Jurkat, Clone E6-1 (cell line): Measurements from ENCODE around the gene INHA.

Source experiments
- DNase-seq: peaks from one replicate; pipeline ENCODE4 v3.0.0-alpha.2; 2011; ENCODE audit warnings: low read depth, low spot score
- H3K4me3 ChIP-seq: 2 replicates; pipeline ENCODE4 v1.5.1; 2011; ENCODE audit warnings: mild to moderate bottlenecking, low read length, control low read depth, moderate library complexity

INHA gene

DNA sequence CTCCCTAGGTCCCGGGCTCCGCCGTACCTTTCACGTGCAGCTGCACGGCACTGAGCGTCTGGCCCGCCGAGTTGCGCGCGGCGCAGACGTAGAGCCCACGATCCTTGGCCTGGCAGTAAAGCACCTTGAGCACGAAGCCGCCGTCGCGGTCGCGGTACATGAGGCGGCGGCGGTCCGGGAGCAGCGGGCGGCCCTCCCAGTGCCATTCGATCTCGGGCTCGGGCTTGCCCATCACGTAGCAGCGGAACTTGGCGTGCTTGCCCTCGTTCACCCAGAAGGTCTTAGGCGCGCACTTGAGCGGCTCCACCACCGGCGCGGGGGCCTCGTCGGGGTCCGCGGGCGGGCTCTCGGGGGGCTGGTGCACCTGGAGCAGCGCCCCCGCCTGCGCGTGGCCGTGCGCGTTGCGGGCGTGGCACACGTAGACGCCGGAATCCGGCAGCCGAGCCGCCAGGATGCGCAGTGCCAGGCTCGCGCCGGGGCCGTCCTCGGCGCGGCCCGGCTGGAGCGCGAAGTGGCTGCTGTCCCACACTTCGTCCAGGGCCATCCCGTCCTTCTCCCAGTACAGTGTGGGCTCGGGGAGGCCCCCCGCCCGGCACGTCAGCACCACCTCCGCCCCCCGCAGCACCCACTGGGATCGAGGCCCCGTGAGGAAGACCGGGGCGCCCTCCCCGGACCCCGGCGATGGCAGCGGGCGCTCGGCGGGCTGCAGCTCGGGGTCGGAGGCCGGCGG is 1.8 kb upstream of the INHA start:
- H3K4me3 ChIP-seq: no peak overlapping the region
- DNase-seq: no peak

DNA sequence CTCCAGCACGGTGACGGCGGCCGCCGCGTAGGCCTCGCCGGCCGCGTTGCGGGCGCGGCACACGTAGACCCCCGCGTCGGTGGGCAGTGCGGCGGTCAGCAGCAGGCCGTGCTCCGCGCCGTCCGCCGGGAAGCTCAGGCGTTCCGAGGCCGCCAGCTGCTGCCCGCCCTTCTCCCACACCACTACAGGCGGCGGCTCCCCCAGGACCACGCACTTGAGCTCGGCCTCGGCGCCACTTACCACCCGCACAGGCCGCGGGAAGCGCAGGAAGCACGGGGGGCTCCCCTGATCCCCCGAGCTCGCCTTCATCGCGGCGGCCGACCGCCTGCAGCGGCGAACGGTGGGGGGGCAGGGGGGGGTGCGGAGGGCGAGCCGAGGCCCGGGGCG is 1.2 kb upstream of the INHA start:
- DNase-seq: no peak
- no peak overlapping the region for H3K4me3 ChIP-seq

DNA sequence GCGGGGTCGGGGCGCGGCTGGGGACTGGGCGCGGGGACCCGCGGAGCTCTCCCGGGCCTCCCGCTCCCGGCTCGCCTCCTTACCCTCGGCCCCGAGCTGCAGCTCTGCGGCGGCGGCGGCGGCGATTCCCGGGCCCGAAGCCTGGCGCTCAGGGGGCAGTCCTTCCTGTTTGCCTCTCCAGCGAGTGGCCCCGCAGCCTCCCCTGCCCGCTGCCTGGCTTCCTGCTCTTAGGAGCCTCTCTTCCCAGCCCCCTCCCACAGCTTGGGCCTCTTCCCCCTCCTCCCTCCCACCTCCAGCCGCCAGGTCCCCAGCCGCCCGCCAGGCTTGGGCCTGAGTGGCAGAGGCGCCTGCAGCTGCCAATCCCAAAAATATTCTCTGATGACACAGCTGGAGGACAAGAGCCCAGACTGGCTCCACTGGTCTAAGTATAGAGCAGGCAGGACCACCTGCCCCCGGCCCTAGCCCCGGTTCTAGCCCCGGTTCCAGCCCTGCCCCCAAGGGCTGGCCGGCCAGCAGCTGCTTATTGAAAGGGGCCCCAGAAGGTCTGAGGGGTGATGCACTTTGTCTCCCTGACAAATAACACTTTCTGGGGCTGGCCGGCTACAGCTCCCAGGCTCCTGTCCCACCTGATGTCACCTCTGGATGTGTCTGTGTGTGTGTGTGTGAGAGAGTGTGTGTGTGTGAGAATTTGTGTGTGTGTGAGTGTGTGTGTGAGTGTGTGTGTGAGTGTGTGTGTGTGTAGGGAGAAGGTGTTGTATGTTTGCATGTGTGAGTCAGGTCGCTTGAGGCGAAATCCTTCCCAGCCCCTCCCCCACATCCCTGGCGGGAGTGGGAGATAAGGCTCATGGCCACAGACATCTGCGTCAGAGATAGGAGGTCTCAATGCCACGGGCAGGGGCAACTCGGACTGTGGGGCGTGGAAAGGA is 536 bp upstream of the INHA start, which contains the start of gene OBSL1:
OBSL1 (minus strand) TSS at position 229 of the 926 bp plus-strand sequence. CDS start 307 bp downstream, outside the sequence.
- DNase-seq: no peak
- no peak within 1 kb of the TSS for H3K4me3 ChIP-seq

DNA sequence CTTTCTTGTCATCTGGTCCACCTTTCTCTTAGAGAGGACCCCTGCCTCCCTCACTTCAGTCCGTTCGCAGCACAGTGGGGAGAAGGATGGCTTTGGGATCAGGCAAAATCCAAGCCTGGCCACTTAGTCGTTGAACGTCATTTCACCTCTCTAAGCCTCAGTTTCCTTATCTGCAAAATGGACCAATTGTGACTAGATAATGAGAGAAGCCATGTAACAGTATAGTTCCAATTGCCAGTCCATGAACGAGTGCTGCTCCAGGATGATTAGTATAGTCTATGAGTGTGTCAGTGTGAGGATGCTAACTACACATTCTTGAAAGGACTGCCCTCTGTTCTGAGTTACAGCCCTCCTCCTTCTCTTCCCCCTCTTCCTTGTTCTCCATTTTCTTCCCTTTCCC is 1.1 kb downstream of the INHA start:
- DNase-seq: no peak
- no peak overlapping the region for H3K4me3 ChIP-seq

DNA sequence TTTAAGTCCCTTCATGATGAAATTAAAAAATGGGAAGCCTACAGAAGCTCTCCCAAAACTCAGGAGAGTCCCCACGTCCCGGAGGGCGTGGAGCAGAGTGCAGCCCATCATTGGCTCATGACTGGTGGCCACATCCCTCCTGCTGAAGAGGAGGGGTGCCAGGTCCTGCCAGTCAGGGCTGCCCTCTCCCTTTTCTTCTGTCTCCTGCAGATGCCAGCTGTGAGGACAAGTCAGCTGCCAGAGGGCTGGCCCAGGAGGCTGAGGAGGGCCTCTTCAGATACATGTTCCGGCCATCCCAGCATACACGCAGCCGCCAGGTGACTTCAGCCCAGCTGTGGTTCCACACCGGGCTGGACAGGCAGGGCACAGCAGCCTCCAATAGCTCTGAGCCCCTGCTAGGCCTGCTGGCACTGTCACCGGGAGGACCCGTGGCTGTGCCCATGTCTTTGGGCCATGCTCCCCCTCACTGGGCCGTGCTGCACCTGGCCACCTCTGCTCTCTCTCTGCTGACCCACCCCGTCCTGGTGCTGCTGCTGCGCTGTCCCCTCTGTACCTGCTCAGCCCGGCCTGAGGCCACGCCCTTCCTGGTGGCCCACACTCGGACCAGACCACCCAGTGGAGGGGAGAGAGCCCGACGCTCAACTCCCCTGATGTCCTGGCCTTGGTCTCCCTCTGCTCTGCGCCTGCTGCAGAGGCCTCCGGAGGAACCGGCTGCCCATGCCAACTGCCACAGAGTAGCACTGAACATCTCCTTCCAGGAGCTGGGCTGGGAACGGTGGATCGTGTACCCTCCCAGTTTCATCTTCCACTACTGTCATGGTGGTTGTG is 2.6 kb downstream of the INHA start:
- H3K4me3 ChIP-seq: no peak overlapping the region
- no peak for DNase-seq

DNA sequence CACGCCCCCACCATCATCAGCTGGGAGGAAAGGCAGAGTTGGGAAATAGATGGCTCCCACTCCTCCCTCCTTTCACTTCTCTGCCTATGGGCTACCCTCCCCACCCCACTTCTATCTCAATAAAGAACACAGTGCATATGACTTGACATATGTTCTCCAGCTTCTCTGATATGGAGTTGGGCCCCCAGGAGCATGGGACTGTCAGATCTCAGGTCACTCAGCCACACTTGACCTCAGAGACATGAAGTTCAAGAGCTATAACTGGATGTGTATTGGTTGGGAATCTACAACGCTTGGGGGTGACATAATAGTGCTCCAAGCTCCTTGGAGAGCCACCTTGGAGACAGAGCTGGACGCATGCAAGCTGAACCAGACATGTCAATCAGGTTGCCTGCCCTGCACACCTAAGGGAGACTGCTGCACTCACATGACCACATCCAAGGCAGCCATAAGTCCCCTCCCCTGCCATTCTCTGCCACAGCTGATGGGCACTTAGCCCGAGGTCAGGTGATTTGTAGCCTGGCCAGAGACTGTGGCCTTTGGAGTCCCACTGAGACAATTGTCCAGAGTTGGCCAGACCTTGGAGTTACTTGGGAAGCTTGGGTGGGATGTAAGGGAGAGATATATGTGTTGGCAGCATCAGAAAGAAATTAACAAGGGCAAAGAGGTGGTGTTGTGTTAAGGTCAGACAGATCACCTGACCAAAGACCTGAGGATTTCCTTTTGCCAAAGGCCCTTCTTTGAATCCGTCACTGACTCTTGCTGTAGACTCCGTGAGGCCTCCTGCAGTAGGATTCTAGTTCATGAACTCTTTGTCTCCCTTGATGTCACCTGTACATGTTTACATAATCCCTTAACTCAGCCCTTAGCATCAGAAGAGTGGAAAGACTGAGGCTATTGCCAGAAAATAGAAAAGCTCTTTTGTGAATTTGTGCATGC is 3.7 kb downstream of the INHA start:
- H3K4me3 ChIP-seq: no peak overlapping the region
- no peak for DNase-seq

DNA sequence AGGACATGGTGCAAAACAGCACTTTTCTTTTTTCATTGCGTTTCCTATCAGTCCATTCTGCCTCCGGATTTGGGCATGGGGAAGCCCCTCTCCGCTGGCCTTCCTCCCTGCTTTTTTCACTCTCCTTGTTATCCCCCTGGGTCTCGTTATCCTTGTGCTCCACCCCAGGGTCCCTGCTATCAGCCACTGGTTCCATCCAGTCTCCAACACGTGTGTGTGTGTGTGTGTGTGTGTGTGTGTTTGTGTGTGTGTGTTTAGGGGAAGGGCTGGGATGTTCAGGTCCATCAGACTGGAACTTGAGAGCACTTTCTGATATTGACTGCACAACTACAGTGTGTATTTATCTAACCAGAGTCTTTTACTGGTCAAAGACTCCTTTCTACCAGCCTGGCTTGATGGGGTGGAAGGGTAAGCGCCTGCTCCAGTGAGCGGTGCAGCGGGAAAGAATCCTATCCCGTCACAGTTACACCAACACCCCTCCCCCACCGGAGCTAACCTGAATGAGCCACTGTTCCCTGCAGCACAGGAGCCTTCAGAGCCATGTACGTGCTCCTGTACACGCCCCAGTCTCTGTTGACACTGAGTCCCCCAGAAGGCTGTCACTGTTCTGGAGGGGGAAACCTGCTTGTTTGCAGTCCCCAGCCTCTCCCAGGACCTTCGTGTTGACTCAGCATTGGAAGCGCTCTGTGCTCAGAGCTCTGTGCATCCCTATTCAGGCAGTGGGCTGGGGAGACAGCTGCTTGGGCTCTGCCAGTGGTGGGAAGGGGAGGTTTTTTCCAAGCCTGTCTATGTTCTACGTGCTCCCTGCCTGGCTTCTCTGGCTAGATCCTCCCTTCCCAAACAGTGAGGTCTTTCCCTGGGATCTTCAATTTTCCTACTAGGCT is 4.6 kb downstream of the INHA start:
- H3K4me3 ChIP-seq: no peak overlapping the region
- DNase-seq: no peak

DNA sequence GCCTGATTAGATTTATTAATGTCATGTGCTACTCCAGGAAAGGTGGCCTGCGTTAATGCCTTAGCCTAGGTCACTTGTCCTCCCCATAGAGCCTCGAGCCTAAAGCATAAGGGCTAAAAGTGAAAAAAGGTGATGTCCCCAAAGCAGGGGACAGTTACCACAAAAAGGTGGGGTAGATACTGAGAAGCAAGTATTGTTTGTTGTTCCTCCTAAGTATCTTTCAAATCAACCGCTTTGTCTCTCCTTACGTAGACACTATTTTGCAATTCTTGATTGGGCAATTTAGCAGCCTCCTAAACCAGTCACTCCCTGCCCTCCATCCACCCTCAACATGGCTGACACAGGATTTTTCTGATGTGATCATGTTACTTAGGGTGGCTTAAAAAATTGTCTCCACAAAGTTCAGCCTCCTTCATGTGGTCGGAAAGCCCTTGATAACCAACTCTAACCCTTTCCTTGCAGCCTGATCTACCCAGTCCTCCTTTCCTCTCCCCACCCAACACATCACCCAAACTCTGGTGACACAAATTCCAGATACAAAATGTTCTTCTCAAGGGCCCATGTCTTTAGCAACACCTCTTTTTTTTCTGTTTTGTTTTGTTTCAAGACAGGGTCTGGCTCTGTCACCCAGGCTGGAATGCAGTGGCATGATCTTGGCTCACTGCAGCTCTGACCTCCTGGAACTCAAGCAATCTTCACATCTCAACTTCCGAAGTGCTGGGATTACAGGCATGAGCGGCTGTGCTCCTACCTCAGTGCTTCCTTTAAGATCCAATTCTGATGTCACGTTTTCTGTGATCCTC is 6.9 kb downstream of the INHA start:
- H3K4me3 ChIP-seq: no peak overlapping the region
- no peak for DNase-seq

DNA sequence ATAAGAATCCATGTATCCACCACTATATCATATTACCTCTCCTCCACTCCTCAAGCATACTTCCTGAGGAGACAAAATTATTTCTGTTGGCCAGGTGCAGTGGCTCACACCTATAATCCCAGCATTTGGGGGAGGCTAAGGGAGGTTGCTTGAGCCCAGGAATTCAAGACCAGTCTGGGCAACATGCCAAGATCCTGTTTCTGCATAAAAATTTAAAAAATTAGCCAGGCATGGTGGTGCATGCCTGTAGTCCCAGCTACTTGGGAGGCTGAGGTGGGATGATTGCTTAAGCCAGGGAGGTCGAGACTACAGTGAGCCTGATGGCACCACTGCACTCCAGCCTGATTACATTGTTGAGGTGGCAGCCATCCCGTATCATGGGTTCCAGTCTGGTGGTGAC is 9.2 kb downstream of the INHA start:
- no peak overlapping the region for H3K4me3 ChIP-seq
- no peak for DNase-seq

DNA sequence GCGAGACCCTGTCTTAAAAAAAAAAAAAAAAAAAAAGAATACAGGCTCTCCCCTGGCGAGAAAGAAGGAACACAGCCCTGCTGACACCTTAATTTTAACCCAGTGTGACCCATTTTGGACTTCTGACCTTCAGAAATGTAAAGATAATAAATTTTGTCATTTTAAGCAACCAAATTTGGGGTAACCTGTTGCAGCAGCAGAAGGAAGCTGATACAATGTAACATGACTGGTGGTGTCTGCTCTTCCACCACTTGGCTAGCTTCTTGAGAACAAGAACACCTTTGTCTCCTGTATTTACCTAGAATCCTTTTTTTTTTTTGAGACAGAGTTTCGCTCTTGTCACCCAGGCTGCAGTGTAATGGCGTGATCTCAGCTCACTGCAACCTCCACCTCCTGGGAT is 19.0 kb downstream of the INHA start:
- no peak overlapping the region for H3K4me3 ChIP-seq
- no peak for DNase-seq

DNA sequence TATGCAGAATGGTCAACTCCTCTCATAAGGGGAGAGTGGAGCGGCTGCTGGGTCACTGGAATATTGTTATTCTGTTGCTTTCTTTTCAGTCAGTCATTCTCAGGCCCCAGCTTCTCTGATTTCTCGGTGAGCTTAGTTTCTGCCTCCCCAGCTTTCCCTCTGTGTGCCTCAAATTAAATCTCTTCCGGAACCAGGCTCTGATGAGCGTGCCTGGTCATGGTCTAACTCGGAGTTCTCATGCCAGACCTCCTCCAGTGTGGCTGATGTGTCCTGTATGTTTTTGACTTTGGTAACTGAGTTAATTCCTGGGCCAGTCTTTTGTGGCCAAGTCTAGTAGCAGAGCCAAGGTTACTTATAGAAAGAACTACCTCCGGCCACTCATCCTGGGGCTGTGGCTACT is 20.6 kb downstream of the INHA start:
- DNase-seq: no peak
- no peak overlapping the region for H3K4me3 ChIP-seq

DNA sequence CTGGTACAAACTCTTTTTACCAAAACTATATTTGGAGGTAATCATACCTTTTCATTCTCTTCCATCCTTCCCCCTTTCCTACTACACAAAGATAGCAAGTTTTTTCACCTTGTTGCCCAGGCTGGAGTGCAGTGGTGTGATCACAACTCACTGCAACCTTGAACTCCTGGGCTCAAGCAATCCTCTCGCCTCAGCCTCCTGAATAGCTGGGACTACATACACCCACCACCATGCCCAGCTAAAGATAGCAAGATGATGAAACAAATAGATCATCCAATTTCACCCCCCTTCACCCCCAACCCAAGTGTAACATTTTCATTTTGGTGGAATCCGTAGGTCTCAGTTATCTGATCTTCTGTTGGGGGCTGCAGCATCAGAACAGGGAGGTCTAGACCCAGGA is 21.0 kb downstream of the INHA start:
- H3K4me3 ChIP-seq: no peak overlapping the region
- DNase-seq: no peak

DNA sequence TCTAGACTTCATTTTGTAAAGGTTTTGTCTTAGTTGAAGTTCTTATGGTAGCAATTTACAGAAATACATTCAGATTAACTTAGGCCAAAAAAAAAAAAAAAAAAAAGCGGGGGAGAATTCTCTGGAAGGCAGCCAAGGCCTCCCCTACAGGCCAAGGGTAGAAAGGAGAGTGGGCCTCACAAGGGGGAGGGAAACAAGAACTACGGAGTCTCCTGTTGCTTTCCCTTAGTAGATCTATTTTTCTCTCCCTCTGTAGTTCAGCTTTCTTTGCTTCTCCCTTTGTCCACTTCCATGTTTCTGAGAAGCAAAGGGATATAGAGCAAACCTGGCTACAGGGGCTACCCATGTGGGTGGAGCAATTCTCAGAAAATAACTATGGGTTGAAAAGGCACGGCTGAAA is 23.1 kb downstream of the INHA start:
- DNase-seq: no peak
- no peak overlapping the region for H3K4me3 ChIP-seq

DNA sequence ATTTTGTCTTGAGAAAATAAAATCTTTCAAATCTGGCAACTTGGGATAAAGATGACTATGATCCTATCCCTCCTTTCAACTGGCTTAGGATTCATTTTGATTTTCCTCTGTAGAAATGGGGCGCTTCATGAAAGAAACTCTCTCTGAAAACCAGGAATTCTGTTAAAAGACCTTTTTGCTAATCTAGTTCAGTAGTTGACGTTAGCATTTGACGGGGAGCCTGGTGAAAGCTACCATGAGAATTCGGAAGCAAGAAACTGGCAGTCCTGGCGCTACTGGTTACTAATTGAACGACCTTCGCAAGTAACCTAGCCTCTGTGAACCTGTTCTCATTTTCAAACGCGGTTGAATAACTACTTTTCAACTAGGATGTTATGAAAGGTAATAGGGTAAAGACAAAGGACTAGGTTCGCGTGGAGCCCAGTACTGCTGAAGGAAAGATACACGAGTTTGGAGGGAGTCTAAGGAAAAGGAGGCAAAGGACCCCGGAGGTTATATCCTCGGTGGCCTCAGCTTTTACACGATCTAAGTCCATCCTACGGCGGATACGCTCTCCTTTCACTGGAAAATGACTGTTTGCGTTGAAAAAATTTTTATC is 24.9 kb downstream of the INHA start:
- DNase-seq: no peak
- peak overlapping the region; percentile 87 for H3K4me3 ChIP-seq

DNA sequence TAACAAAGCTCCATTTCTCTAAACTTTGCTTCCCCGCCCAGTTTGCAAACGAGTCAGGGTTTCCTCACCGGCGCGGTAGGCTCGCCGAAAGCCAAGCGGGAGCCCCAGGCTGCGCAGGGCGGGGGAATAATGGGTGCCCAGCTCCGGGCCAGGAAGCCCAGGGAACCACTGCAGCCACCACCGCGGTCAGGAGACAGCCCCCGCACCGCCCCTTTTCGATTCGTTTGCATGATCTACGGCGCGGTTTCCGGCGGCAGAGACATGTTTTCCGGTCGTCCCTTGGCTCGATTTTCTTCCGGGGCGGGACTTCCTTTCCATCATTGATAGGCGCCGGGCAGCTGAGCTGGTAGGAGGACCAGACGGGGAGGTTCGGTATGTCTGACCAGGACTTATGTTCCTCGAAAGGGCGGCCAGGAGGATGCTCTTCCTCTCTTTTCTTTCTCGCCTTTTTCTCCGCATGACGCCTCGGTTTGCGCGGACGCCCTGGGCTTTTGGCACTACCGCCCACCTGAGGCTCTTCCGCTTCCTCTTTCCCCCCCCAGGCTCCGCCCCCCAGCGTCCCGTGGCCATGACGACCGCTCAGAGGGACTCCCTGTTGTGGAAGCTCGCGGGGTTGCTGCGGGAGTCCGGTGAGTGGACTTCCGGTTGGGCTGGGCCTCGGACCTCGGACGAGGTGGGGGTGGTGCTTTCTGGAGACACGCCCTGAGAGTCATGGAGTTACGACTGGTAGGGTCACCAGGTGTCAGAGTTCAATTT is 25.6 kb downstream of the INHA start, which contains the start of gene STK11IP:
STK11IP (plus strand) TSS at position 306 of the 756 bp plus-strand sequence; CDS start at position 569, 263 bp downstream.
- peak; percentile 84 for DNase-seq
- H3K4me3 ChIP-seq: peak within 1 kb of the TSS; percentile 87
